Stimulated activated CD4-positive, alpha-beta T cell treated with anti-CD3 and anti-CD28 coated beads, Interleukin-15, amount 100 ng/mL, for 1 hour (primary cell): ENCODE results near the gene CSPG4.

ENCODE experiments used
- DNase-seq, 2 donors: peaks; one replicate each; pipeline ENCODE4 v3.0.0-alpha.2; 2020; ENCODE audit warnings: low read depth in 1 of 2, low spot score in 1 of 2

Gene CSPG4

DNA sequence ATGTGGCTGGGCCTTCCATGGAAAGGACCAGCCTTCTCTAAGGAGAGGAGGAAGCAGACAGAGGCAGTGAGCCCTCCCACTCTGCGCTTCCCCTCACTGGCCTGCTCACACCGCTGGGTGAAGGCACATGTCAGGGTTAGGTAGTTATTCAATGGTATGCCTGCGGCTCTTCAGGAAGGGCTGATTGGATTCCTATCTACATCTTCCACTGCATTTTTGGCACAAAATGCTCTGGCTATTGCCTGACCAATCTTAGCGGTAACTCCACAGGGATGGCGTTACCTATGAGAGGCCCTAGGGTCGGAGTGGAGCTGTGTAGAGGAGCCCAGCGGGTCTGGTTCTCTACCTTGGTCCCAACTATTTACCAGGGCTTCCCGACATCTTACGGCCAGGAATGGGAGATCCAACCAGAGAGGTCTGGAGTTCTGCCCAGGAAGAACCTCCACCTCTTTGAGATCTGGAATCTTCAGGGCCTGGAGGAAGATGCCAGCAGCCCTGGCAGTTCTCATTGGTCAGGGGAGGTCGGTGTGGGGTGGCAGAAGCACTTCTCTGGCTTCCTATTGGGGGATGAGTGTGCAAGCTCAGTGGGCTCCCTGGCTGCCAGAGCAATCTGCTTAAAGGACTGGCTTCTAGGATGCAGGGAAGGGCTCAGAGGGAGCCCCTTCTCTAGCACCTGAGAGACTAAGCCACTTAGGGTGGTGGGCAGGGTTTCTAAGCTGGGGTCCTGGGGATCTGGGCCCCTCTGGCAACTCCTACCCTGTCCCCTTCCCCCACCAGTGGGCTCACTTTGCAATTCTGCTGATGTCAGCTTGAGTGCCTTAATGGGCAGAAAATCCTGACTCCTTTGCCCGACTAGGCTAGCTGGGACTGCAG lies 40.7 kb downstream of the CSPG4 start:
- no peak for DNase-seq

DNA sequence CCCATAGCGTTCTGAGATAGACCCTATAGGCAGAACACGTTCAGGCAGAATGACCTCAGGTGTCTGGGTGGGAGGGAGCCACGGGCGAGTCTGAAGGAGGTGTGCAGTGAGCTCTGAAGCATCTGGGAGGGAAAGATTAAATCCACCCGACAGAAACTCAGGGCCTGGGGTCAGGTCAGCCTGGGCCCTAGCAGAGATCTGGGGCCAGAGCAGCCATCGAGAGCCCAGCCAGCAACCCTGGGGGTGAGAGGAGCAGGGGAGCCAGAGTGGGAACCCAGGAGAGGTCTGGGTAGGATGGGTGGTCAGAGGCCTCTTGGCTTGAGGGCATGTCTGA lies 42.8 kb downstream of the CSPG4 start:
- no peak for DNase-seq

- DNase-seq, result no peak
Observed at GRCh38 chr15:75669191-75669878, 43.3 kb downstream of the CSPG4 start.

DNA sequence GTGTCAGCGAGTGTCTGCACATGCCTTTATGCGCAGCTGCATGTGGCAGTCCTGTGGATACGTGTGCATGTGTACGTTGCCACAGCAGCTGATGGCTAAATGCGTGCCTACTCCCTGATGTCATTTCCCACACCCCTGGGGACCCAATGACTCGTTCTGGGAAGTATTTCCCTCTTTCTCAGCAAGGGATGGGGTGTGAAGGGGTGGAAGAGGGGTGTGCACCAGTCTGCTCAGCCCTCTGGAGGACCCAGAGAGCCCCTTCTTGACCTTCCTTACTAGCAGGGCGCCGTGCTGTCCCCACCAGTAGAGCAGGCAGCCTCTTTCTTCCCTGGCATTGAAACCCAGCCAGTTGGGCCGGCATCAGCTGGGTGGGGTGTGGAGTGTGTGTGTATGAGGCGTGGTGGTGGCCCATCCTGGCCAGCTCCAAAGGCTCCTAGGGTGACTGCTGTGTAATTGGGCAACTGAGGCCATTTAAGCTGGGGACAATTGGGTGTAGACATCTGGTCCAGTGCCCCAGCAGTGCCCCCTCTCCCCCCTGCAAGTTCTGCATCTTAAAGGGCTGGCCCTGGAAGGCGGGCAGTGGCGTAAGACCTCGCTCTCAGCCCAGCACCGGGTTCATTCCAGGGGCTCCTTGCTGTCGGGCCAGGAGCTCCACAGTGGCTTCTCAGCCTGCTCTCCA lies 45.7 kb downstream of the CSPG4 start:
- DNase-seq, result no peak

DNA sequence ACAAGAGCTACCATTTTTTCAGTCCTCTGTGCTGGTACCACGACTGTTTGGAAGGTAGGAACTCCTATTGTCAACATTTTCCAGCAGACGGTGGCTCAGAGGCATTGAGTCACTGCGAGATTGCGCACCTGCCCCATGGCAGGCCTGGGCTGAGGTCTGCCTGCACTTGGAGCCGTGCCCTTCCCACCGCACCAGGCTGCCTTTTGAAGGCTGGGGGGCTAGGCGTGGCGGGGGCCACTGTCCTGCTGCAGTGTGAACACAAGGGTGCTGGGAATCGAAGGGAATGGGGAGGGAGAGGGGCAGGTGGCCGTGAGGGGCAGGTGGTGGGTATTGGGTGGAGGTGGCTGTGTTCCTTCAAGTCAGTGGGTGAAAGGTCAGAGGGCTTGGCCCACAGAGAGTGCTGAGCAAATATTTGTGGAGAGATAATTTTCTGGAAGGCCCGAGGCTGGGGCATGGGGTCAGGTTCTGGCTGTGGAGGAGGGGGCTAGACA lies 48.7 kb downstream of the CSPG4 start:
- DNase-seq, result no peak

GRCh38 chr15:75662823-75663519 lies 49.7 kb downstream of the CSPG4 start:
- DNase-seq, result no peak

DNA sequence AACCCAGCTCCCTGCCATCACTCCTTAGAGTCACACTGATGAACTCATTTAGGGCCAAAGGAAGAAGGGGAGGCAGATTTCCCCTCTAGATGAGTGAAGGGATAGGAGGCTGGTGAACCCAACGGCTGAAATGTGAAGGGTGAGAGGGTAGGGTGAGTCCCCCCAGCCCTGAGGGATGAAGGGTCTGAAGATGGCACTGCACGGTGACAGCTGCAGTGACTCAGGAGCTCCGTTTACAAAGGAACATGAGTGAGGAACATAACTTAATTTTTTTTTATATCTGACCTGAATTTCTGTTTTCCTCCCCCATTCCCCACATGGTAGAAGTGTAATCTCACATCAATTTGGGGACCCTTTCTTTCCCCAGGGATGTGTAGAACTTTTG lies 50.9 kb downstream of the CSPG4 start:
- DNase-seq, result no peak

DNA sequence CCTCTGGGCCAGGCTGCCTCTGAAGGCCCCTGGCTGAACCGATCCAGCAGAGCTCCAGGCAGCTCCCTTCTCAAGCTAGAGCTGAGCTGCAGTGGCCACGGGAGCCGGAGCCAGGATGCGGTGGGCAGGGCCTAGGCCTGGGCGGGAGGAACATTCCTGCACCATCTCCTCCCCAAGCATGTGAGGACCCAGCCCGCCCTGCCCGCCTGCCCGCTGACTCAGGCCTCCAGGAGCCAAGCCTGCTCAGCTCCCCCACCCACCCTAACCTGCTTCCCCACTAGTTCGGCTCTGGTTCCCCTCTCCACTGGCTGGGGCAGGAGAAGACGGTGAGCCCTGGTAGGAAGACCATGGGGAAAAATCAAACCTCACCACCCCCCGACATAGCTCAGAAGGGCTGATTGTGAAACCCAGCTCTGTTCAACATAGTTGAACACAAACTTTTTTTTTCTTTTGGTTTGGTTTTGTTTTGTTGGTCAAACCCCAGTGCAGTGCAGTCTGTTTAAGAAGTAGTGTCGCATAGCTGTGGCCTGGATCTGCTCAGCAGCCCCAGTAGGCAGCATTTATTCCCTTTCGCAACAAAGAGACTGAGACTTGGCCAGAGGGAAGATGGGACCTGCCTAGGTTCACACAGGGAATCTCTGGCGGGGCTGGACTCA lies 51.4 kb downstream of the CSPG4 start:
- DNase-seq, result no peak

DNA sequence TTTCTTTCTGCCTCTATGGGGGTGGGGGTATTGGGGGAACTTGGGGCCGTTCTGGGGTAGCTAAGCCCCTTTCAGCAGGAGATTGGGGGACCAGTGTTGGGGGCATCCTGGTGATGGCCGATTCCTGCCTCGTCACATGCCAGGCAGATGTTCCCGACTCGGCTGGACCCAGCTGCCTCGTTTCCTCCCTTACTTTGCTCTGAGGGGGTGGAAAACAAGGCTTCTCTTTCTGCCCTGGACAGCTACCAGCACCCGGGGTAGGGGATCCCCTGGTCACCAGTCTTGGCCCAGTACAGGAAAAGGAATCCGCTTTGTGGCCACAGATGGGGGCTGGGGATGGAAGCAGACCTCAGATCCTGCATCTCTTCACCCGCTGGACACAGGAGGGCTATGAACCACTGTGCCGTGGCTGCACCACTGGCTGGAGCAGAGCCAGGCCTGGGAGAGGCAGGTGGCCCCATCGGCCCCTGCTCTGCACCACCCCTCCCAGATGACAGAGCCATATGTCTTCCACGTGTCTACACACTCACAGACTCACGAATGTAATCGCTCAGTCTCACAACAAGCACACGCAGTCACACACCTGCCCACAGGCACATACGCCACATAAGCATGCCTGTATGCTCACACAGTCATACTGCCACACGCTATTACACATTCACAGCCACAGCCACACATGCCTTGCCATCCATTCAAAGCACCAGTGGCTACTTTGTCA lies 52.6 kb downstream of the CSPG4 start:
- no peak for DNase-seq

DNA sequence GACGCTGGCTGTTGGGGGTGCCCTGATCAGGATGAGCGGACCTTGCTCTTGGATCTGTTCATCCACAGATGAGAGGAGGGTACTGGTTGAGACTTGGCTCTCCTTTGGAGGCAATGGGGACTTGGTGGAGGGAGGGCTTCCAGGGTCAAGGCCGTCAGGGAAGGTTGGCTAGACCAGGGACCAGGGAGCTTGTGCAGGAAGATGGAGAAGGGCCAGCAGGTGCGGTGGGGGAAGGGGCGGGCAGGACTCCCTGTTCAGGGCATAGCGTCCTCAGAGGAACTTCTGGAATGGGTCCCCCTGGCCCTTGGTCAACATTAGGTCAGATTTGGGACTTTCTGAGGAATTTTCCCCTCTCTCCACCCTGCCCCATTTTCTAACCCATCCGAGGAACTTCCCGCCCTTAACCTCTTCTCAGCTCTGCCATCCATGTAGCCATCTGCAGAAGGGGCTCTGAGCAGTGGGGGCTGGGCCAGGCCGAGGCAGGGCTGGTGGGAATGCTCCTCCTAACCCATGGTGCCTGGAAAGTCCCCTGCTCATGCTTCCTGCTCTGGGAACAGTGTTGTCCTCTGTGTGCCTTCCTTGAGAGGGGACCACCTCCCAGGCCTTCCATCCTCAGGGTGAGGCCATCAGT lies 53.4 kb downstream of the CSPG4 start:
- DNase-seq, result no peak

GRCh38 chr15:75656813-75657212 lies 55.8 kb downstream of the CSPG4 start:
- DNase-seq, result no peak

- DNase-seq, result no peak
Observed at GRCh38 chr15:75656331-75656730, 56.3 kb downstream of the CSPG4 start.

- no peak for DNase-seq
Observed at GRCh38 chr15:75655931-75656330, 56.7 kb downstream of the CSPG4 start.

GRCh38 chr15:75654201-75654907 lies 58.3 kb downstream of the CSPG4 start:
- DNase-seq, result no peak

GRCh38 chr15:75653347-75653913 lies 59.2 kb downstream of the CSPG4 start:
- DNase-seq, result no peak

DNA sequence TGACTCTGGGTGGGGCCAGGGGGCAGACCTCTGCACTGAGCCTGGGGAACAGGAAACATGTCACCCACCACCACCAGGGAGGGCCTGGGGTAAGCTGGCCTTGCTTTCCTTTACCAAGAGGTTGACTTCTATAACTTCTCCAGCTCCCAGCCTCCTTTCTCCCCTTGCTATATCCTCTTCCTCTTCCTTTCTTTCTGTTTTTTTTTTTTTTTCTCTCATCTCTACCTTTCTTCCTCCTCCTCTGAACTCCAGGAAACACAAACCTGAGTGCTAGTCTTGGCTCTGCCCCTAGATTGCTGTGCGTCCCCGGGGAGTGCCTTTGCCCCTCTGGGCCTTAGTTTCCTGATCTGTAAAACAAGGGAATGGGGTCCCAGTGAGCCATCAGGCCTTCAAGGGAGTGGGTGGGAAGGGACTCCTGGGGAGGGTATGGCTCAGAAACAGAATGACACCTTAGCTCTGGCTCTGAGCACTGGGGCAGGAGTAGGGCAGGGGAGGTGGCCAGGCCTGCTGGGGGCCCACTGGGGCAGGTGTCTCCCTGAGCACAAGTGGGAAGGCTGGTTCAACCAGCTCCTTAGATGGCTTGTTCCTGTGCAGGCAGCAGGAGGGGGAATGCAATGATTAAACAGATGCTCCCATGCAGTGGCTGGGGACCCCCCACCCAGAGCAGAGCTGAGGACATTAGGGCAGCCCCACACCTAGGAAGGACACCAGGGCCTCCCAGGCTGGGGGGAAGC lies 60.7 kb downstream of the CSPG4 start:
- DNase-seq, result no peak

- no peak for DNase-seq
Observed at GRCh38 chr15:75650908-75651809, 61.5 kb downstream of the CSPG4 start.
